ENCODE results near the gene PPP1R1A. TPM values are rescaled to one million over a fixed set of nuclear protein-coding genes. Genes with fewer than 3 reads are reported as not detected.
A peak's percentile ranks its signal among the peaks of the same experiment; 100 is the strongest.

Gene PPP1R1A
- total RNA-seq, 1 experiment from 2014 or later: 110 TPM

GRCh38 chr12:54627304-54627703, 38.8 kb upstream of the PPP1R1A start:
- DNase-seq (ENCODE audit: low spot score): no peak
- intact Hi-C loops (cut with micrococcal nuclease; ENCODE audit: unreplicated experiment): no loop called here
- no peak for TF ChIP-seq EZH2 (IDR thresholded peaks at IDR 0.05; ENCODE audit: borderline replicate concordance, low read depth, low read length, poor library complexity, severe bottlenecking)
- no peak for TF ChIP-seq CTCF (conservative IDR thresholded peaks at IDR 0.05; ENCODE audit: low read depth, low read length)
- H3K27ac ChIP-seq (ENCODE audit: low read depth, low read length, poor library complexity, severe bottlenecking): no peak overlapping the region
- BruUV-seq (replicated peaks): no TSS peak
- H3K4me3 ChIP-seq (ENCODE audit: low read depth, low read length, poor library complexity, severe bottlenecking): no peak overlapping the region
- H3K4me1 ChIP-seq (ENCODE audit: insufficient read depth, low read length, poor library complexity, severe bottlenecking): peaks cover 46% of the 10 kb centered on the region
- ChIA-PET CTCF (no interaction called here), POLR2A (ENCODE audit: low non-redundant PET) (interaction anchor here (0.6 kb wide), 1 partner anchor 1183 kb away, joined by 14 read pairs; no protein-coding TSS in a partner anchor)
- H3K9me3 ChIP-seq (ENCODE audit: low read depth, low read length, poor library complexity, severe bottlenecking): peaks cover 27% of the 10 kb centered on the region
- no peaks in the 10 kb centered on the region for H3K27me3 ChIP-seq (replicated peaks; ENCODE audit: insufficient read depth, low read depth, low read length, poor library complexity)
- H3K36me3 ChIP-seq (ENCODE audit: insufficient read depth, low read length, poor library complexity, severe bottlenecking): peaks cover 9% of the 10 kb centered on the region

- H3K27me3 ChIP-seq (replicated peaks; ENCODE audit: insufficient read depth, low read depth, low read length, poor library complexity): no peaks in the 10 kb centered on the region
- intact Hi-C loops (cut with micrococcal nuclease; ENCODE audit: unreplicated experiment): no loop called here
- ChIA-PET POLR2A (ENCODE audit: low non-redundant PET) (no interaction called here), CTCF (interaction anchor here (0.6 kb wide), 1 partner anchor 444 kb away, joined by 3 read pairs; no protein-coding TSS in a partner anchor)
- no peak overlapping the region for H3K4me3 ChIP-seq (ENCODE audit: low read depth, low read length, poor library complexity, severe bottlenecking)
- H3K9me3 ChIP-seq (ENCODE audit: low read depth, low read length, poor library complexity, severe bottlenecking): peaks cover 27% of the 10 kb centered on the region
- H3K27ac ChIP-seq (ENCODE audit: low read depth, low read length, poor library complexity, severe bottlenecking): peak overlapping the region; percentile 98
- peaks cover 9% of the 10 kb centered on the region for H3K36me3 ChIP-seq (ENCODE audit: insufficient read depth, low read length, poor library complexity, severe bottlenecking)
- TF ChIP-seq EZH2 (IDR thresholded peaks at IDR 0.05; ENCODE audit: borderline replicate concordance, low read depth, low read length, poor library complexity, severe bottlenecking) (no peak), CTCF (conservative IDR thresholded peaks at IDR 0.05; ENCODE audit: low read depth, low read length) (peak; percentile 48; the same call in 1 of the 2 replicates)
- H3K4me1 ChIP-seq (ENCODE audit: insufficient read depth, low read length, poor library complexity, severe bottlenecking): peaks cover 57% of the 10 kb centered on the region
- BruUV-seq (replicated peaks): no TSS peak
- peak; percentile 76 for DNase-seq (ENCODE audit: low spot score)
Observed at GRCh38 chr12:54625598-54625997, 37.1 kb upstream of the PPP1R1A start.

GRCh38 chr12:54624315-54625279, 36.1 kb upstream of the PPP1R1A start:
- intact Hi-C loops (cut with micrococcal nuclease; ENCODE audit: unreplicated experiment): loop anchor here (1.0 kb wide), 1 partner anchor 21 kb away; no protein-coding TSS in a partner anchor
- ChIA-PET CTCF (interaction anchor here (1.3 kb wide), 1 partner anchor 28 kb away, joined by 6 read pairs; no protein-coding TSS in a partner anchor), POLR2A (ENCODE audit: low non-redundant PET) (interaction anchor here (0.5 to 0.6 kb wide), 2 partner anchors 336 to 935 kb away, joined by 5 to 8 read pairs; no protein-coding TSS in a partner anchor)
- Histone ChIP-seq H3K4me1 (ENCODE audit: insufficient read depth, low read length, poor library complexity, severe bottlenecking) (peaks cover 59% of the 10 kb centered on the region), H3K36me3 (ENCODE audit: insufficient read depth, low read length, poor library complexity, severe bottlenecking) (peaks cover 9% of the 10 kb centered on the region), H3K9me3 (ENCODE audit: low read depth, low read length, poor library complexity, severe bottlenecking) (peaks cover 27% of the 10 kb centered on the region), H3K4me3 (ENCODE audit: low read depth, low read length, poor library complexity, severe bottlenecking) (peak overlapping the region; percentile 4), H3K27me3 (replicated peaks; ENCODE audit: insufficient read depth, low read depth, low read length, poor library complexity) (no peaks in the 10 kb centered on the region), H3K27ac (ENCODE audit: low read depth, low read length, poor library complexity, severe bottlenecking) (peak overlapping the region; percentile 98)
- BruUV-seq (replicated peaks): no TSS peak
- no peak for TF ChIP-seq CTCF (conservative IDR thresholded peaks at IDR 0.05; ENCODE audit: low read depth, low read length)
- TF ChIP-seq EZH2 (IDR thresholded peaks at IDR 0.05; ENCODE audit: borderline replicate concordance, low read depth, low read length, poor library complexity, severe bottlenecking): no peak
- peak; percentile 92 for DNase-seq (ENCODE audit: low spot score)
